ENCODE measurements around the gene DCAKD. TPM values are rescaled to one million over a fixed set of nuclear protein-coding genes. Genes with fewer than 3 reads are reported as not detected.

Gene DCAKD
- total and polyA plus RNA-seq, 2 donors (not counting 1 experiment from before 2014, with no cell fraction given) = 21.8 to 41.5 TPM

DNA sequence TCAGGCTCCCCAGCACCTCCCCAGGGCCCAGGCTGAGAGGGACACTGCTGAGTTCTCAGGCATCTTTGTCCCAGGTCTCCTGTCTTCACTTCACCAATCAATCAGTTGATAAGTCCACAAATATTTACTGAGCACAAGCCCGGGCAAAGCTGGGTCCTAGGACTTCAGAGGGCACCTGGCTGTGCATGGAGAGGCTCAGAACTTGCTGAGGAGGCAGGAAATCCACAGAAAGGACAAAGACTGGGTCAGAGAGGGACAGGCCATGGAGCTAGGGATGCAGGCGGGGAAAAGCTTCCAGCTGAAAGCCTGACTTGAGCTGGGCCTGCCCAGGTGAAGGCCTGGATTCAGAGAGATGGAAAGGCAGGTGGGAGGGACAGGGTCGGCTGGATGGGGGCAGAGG, 50.1 kb downstream of the DCAKD start:
- TF ChIP-seq, protein P1, sequence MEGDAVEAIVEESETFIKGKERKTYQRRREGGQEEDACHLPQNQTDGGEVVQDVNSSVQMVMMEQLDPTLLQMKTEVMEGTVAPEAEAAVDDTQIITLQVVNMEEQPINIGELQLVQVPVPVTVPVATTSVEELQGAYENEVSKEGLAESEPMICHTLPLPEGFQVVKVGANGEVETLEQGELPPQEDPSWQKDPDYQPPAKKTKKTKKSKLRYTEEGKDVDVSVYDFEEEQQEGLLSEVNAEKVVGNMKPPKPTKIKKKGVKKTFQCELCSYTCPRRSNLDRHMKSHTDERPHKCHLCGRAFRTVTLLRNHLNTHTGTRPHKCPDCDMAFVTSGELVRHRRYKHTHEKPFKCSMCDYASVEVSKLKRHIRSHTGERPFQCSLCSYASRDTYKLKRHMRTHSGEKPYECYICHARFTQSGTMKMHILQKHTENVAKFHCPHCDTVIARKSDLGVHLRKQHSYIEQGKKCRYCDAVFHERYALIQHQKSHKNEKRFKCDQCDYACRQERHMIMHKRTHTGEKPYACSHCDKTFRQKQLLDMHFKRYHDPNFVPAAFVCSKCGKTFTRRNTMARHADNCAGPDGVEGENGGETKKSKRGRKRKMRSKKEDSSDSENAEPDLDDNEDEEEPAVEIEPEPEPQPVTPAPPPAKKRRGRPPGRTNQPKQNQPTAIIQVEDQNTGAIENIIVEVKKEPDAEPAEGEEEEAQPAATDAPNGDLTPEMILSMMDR (conservative IDR thresholded peaks at IDR 0.05 in 1 of 2, IDR thresholded peaks at IDR 0.05 in 1 of 2; ENCODE audit: low read depth in 1 of 2, low read length in 2 of 2) = no peak
- no peak for TF ChIP-seq EZH2 (IDR thresholded peaks at IDR 0.05; ENCODE audit: low read length, missing control alignments)
- H3K36me3 ChIP-seq (ENCODE audit: control insufficient read depth, insufficient read depth, low read length) = no peaks in the 10 kb centered on the region
- H3K27me3 ChIP-seq (ENCODE audit: control insufficient read depth, insufficient read depth, low read length) = peaks cover 19% of the 10 kb centered on the region

DNA sequence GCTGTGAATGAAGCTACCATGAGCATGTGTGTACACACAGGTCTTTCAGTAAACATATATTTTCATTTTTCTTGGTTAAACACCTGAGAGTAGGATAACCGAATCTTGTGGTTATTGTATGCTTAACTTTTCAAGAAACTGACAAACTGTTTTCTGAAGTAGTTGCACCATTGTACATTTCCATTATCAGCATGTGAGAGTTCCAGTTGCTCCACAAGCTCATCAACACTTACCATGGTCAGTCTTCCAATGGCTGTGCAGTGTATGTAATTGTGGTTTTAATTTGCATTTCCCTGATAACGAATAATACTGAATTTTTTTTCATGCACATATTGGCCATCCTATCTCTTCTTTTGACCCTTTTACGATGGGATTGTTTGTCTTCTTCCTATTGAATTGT, 52.0 kb downstream of the DCAKD start:
- Histone ChIP-seq H3K27ac (ENCODE audit: insufficient read depth, low read length) (no peak overlapping the region), H3K9ac (ENCODE audit: insufficient read depth, low read length) (no peak overlapping the region), H3K4me3 (replicated peaks in 1 of 4; ENCODE audit: control extremely low read depth in 1 of 4, insufficient read depth in 1 of 4, low read depth in 3 of 4, low read length in 4 of 4) (no peak overlapping the region), H2AFZ (ENCODE audit: low read length) (no peak overlapping the region), H4K20me1 (ENCODE audit: control insufficient read depth, extremely low read depth, insufficient read depth, low read length) (no peaks in the 10 kb centered on the region), H3K4me2 (ENCODE audit: extremely low read depth, insufficient read depth, low read length) (no peak overlapping the region), H3K36me3 (ENCODE audit: control insufficient read depth, insufficient read depth, low read length) (no peaks in the 10 kb centered on the region), H3K27me3 (ENCODE audit: control insufficient read depth, insufficient read depth, low read length) (peaks cover 24% of the 10 kb centered on the region), H3K79me2 (ENCODE audit: control insufficient read depth, insufficient read depth, low read length) (no peaks in the 10 kb centered on the region), H3K4me1 (ENCODE audit: control insufficient read depth, extremely low read depth, insufficient read depth, low read length) (no peaks in the 10 kb centered on the region), H3K9me3 (ENCODE audit: control insufficient read depth, insufficient read depth, low read depth, low read length) (no peaks in the 10 kb centered on the region)
- DNase-seq (ENCODE audit: low read depth in 2 of 2) = no peak
- TF ChIP-seq EZH2 (IDR thresholded peaks at IDR 0.05; ENCODE audit: low read length, missing control alignments) = no peak
- TF ChIP-seq, protein P1 (conservative IDR thresholded peaks at IDR 0.05 in 1 of 2, IDR thresholded peaks at IDR 0.05 in 1 of 2; ENCODE audit: low read depth in 1 of 2, low read length in 2 of 2) = no peak

More for the DNA sequence above, 50.1 kb downstream of the DCAKD start:
- no peak overlapping the region for H2AFZ ChIP-seq (ENCODE audit: low read length)
- H3K4me3 ChIP-seq (replicated peaks in 1 of 4; ENCODE audit: control extremely low read depth in 1 of 4, insufficient read depth in 1 of 4, low read depth in 3 of 4, low read length in 4 of 4) = no peak overlapping the region
- DNase-seq (ENCODE audit: low read depth in 2 of 2) = no peak
- no peaks in the 10 kb centered on the region for H4K20me1 ChIP-seq (ENCODE audit: control insufficient read depth, extremely low read depth, insufficient read depth, low read length)
- no peaks in the 10 kb centered on the region for H3K4me1 ChIP-seq (ENCODE audit: control insufficient read depth, extremely low read depth, insufficient read depth, low read length)
- no peaks in the 10 kb centered on the region for H3K79me2 ChIP-seq (ENCODE audit: control insufficient read depth, insufficient read depth, low read length)
- H3K27ac ChIP-seq (ENCODE audit: insufficient read depth, low read length) = no peak overlapping the region
- H3K4me2 ChIP-seq (ENCODE audit: extremely low read depth, insufficient read depth, low read length) = no peak overlapping the region
- no peak overlapping the region for H3K9ac ChIP-seq (ENCODE audit: insufficient read depth, low read length)
- no peaks in the 10 kb centered on the region for H3K9me3 ChIP-seq (ENCODE audit: control insufficient read depth, insufficient read depth, low read depth, low read length)

DNA sequence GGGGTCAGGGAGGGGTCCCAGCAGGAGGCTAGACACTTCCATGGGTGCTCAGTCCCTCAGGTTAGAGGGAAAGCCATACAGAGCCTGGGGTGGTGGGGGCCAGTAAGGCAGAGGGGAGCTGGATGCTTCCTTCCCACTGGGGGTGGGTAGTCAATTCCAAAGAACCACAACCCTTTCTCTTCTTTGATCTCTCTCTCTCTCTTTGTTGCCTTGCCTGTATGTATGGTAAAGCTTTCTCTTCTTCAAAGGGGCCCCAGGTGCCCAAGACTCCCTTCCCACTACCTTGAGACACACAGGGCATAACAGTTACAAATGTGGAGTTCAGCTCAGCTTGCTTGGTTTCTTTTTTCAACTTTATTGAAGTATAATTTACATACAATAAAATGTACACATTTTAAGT, 52.8 kb downstream of the DCAKD start:
- no peaks in the 10 kb centered on the region for H4K20me1 ChIP-seq (ENCODE audit: control insufficient read depth, extremely low read depth, insufficient read depth, low read length)
- DNase-seq (ENCODE audit: low read depth in 2 of 2) = no peak
- no peak overlapping the region for H2AFZ ChIP-seq (ENCODE audit: low read length)
- no peak overlapping the region for H3K4me3 ChIP-seq (replicated peaks in 1 of 4; ENCODE audit: control extremely low read depth in 1 of 4, insufficient read depth in 1 of 4, low read depth in 3 of 4, low read length in 4 of 4)
- no peak overlapping the region for H3K27ac ChIP-seq (ENCODE audit: insufficient read depth, low read length)
- no peaks in the 10 kb centered on the region for H3K36me3 ChIP-seq (ENCODE audit: control insufficient read depth, insufficient read depth, low read length)
- H3K9me3 ChIP-seq (ENCODE audit: control insufficient read depth, insufficient read depth, low read depth, low read length) = no peaks in the 10 kb centered on the region
- no peaks in the 10 kb centered on the region for H3K79me2 ChIP-seq (ENCODE audit: control insufficient read depth, insufficient read depth, low read length)
- H3K9ac ChIP-seq (ENCODE audit: insufficient read depth, low read length) = no peak overlapping the region
- peaks cover 29% of the 10 kb centered on the region for H3K27me3 ChIP-seq (ENCODE audit: control insufficient read depth, insufficient read depth, low read length)
- H3K4me1 ChIP-seq (ENCODE audit: control insufficient read depth, extremely low read depth, insufficient read depth, low read length) = no peaks in the 10 kb centered on the region
- no peak overlapping the region for H3K4me2 ChIP-seq (ENCODE audit: extremely low read depth, insufficient read depth, low read length)
- TF ChIP-seq EZH2 (IDR thresholded peaks at IDR 0.05; ENCODE audit: low read length, missing control alignments) = no peak
- TF ChIP-seq, protein P1 (conservative IDR thresholded peaks at IDR 0.05 in 1 of 2, IDR thresholded peaks at IDR 0.05 in 1 of 2; ENCODE audit: low read depth in 1 of 2, low read length in 2 of 2) = no peak

All from fibroblast of lung (primary cell).